GM10266 (cell line): ENCODE measurements around the gene TMA16.

Source experiments
- DNase-seq: peaks from one replicate; pipeline ENCODE4 v3.0.0; 2012; ENCODE audit errors: extremely low spot score
- TF ChIP-seq, protein P1 (sequence below): IDR thresholded peaks from 2 replicates; pipeline ENCODE4 v1.5.1; 2012; ENCODE audit warnings: mild to moderate bottlenecking, low read depth; ENCODE audit not compliant: control insufficient read depth, insufficient read depth; ENCODE audit errors: missing control alignments

Gene TMA16

DNA sequence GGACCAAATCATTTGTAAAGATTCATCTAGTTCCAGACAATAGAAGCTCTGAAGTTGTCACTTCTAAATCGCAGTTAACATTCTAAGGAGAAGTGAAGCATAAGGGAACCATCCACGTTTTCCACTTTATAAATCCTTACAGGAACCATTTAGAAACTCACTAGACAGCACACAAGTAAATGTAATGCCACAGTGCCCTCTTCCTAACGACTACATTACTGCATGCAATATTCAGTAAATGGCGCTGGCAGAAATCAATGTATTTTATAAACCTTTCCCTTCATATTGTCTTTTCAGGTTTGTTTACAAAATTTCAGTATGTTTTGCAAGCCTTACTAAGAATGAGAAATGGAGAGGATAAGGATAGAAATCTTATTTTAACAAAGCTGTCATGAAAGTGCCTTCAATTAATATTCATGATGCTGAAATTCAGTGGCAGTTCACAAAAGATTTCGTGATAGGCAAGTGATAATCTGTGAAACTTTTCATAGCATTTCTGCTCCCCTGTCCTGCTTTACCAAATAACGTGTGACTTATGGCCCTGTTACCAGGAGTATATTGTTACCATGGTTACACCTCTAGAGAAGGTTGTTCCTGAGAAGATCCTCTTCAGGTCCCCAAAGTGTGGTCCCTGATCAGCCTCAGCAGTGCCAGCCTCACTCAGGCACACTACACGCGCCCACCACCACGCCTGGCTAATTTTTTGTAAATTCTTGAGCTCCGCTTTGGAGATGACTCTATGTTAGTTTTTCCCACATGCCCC lies 54.2 kb downstream of the TMA16 start:
- no peak for DNase-seq

DNA sequence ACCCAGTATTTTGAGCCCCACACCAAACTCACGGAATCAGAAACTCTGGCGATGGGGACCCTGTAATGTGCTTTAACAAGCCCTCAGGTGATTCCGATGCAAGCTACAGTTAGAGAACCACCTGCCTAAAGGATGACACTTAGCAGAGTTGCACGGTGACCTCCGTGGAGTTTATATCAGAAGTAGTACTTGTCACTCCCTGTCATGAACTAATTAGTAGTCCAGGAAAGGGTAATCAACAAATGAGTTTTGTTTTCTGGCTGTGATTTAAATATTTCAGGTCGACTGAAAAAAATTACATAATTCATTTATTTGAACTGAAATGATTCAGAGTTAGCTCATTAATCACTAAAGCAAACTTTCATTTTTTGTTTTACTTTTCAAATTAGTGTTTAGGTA lies 56.4 kb downstream of the TMA16 start:
- DNase-seq, result no peak

More for the DNA sequence above, 54.2 kb downstream of the TMA16 start:
- TF ChIP-seq, protein P1, sequence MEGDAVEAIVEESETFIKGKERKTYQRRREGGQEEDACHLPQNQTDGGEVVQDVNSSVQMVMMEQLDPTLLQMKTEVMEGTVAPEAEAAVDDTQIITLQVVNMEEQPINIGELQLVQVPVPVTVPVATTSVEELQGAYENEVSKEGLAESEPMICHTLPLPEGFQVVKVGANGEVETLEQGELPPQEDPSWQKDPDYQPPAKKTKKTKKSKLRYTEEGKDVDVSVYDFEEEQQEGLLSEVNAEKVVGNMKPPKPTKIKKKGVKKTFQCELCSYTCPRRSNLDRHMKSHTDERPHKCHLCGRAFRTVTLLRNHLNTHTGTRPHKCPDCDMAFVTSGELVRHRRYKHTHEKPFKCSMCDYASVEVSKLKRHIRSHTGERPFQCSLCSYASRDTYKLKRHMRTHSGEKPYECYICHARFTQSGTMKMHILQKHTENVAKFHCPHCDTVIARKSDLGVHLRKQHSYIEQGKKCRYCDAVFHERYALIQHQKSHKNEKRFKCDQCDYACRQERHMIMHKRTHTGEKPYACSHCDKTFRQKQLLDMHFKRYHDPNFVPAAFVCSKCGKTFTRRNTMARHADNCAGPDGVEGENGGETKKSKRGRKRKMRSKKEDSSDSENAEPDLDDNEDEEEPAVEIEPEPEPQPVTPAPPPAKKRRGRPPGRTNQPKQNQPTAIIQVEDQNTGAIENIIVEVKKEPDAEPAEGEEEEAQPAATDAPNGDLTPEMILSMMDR, result peak; percentile 64

DNA sequence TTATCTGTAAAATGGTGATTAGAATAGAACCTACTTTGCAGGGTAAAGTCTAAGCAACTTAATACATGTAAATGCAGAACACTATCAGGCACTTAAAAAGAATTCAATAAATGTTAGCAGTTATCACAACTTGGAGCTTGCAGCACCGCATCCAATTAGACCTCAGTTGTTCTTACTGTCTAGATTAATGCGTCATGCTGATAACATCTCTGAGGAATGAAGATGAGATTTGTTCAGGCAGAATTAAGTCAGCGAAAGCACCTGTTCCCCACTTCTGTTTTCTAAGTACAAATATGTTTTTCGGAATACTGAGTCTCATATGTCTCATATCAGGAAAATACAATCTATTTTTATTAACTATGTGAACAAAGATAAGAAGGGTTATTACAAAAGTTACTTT lies 58.7 kb downstream of the TMA16 start:
- DNase-seq, result no peak

More for the DNA sequence above, 56.4 kb downstream of the TMA16 start:
- TF ChIP-seq, protein P1, result no peak

DNA sequence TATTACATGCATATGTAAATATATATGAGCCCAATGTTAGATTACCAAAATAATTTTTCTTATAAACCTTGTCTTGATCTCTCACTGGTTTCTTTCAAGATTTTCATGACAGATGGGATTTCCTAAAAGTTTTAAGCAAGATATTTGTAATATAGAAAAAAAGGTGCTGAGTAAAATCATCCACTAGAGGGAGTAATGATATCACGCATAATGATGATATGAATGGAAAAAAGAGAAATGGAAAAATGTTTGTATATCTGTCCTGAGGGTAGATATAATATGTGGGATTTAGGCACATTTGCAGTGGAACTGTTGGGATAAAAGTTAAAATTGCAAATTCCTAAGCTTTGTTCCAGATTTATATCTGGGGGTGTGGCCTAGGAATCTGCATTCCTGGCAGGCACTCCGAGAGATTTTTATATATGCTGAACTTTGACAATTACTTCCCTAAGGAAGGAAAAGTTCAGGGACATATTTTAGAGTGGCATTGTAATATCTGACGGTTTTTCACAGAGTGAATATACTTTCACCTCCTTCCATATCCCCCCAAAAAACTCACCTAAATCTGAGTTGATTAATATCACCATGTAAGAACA lies 60.5 kb downstream of the TMA16 start:
- DNase-seq, result no peak
- TF ChIP-seq, protein P1, result peak; percentile 62

More for the DNA sequence above, 58.7 kb downstream of the TMA16 start:
- TF ChIP-seq, protein P1, result no peak

DNA sequence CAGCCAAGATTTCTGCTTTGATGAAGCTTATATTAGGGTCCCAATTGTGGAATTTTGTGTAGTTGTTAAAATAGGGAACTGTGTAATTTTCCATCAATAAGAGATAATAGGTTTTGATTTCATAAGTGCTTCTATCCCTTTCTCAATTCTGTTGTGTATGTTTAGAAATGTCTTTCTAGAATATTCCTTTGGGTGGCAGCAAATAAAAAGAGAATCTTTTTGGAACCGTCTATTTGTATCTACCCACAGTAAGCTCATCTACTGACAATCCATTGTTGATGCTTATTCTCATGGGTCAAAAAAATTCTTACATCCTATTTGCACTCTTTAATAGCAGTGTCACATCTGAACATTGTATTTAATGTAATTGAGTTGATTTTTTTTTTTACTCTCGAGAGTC lies 61.7 kb downstream of the TMA16 start:
- TF ChIP-seq, protein P1, result peak; percentile 38
- peak; percentile 19 for DNase-seq

DNA sequence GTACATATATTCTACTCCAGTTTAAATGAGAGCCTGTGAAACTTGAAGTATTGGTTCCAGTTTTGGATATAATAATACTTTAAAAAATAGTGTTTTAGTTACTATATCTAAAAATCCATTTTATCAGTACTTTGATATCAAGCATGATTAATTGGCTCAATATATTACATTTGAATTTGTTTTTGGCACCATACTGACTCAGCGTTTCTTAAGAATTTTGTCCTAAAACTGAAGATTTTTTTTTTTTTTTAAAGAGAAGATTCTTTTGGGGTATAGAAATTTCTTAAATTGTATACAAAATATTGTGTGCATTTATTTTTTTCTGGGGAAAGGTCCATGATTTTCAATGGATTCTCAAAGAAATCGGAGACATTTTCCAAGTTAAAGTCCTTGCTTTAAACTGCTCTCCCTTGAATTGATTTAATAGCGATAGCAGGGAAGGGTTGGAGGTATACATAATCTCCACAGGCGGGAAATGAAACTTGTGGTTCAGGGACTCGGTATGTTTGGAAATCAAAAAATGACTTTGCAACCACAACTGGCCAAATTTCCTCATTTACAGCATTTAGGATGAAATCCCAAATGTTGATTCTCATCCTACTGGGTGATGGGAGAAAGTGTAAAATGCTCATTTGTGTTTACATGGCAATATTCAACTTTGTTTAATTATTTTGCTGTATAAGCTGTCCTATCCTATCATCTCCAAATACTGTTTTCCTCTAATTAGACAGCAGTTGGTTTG lies 62.3 kb downstream of the TMA16 start:
- TF ChIP-seq, protein P1, result no peak
- DNase-seq, result no peak
